Esophagus (tissue), 2 donors: ENCODE data around the gene SHQ1. TPM values are rescaled to one million over a fixed set of nuclear protein-coding genes. Genes with fewer than 3 reads are reported as not detected.

Experiments
- H3K27ac ChIP-seq, 2 donors: one replicate each; pipeline ENCODE4 v1.5.1; 2013; ENCODE audit warnings: low read depth in 2 of 2, mild to moderate bottlenecking in 2 of 2, inconsistent platforms in 1 of 2, low read length in 1 of 2, moderate library complexity in 1 of 2
- H3K27me3 ChIP-seq, 2 donors: one replicate each; pipeline ENCODE4 v1.6.1; 2013; ENCODE audit warnings: low read length in 2 of 2, control low read depth in 1 of 2, mild to moderate bottlenecking in 1 of 2; ENCODE audit not compliant: insufficient read depth in 2 of 2, control insufficient read depth in 1 of 2
- H3K36me3 ChIP-seq, 2 donors: one replicate each; pipeline ENCODE4 v1.6.1; 2013; ENCODE audit warnings: low read length in 1 of 2; ENCODE audit not compliant: control insufficient read depth in 2 of 2, insufficient read depth in 2 of 2
- H3K4me1 ChIP-seq, 2 donors: one replicate each; pipeline ENCODE4 v1.6.1; 2013; ENCODE audit warnings: low read length in 1 of 2; ENCODE audit not compliant: control insufficient read depth in 2 of 2, insufficient read depth in 2 of 2
- H3K4me3 ChIP-seq, 2 donors: one replicate each; pipeline ENCODE4 v1.5.1; 2013; ENCODE audit warnings: low read length in 2 of 2, mild to moderate bottlenecking in 2 of 2, low read depth in 1 of 2, moderate library complexity in 1 of 2
- H3K9me3 ChIP-seq, 2 donors: one replicate each; pipeline ENCODE4 v1.6.1; 2013; ENCODE audit warnings: mild to moderate bottlenecking in 2 of 2, low read depth in 1 of 2, low read length in 1 of 2, moderate library complexity in 1 of 2; ENCODE audit not compliant: control insufficient read depth in 2 of 2, insufficient read depth in 1 of 2
- WGBS, 2 donors: extraction: QIAGEN DNeasy Blood & Tissue Kit; methylation state at CpG; one replicate each; pipeline ENCODE4 v1.1.7; 2013; 5-methylcytosine and 5-hydroxymethylcytosine counted together
- polyA plus RNA-seq, 2 donors: library from polyadenylated mRNA; stranded (reverse); fragments of 200-250 nt; gene quantifications; one replicate each; pipeline ENCODE4 v1.2.3, GENCODE V29; 2013
- donor health status: healthy with polysubstance abuse.
- donor health status: Bipolar disorder and iron deficiency.

Gene SHQ1
- polyA plus RNA-seq, 2 donors: 5.5 to 6.9 TPM

GRCh38 chr3:72821161-72821781 lies 27.0 kb downstream of the SHQ1 start:
- Histone ChIP-seq H3K27ac (no peak overlapping the region), H3K9me3 (no peaks in the 10 kb centered on the region), H3K4me1 (no peaks in the 10 kb centered on the region), H3K4me3 (no peak overlapping the region), H3K27me3 (no peaks in the 10 kb centered on the region), H3K36me3 (no peaks in the 10 kb centered on the region)
- 40 to 42% methylated on average over 8 of the region's 8 CpGs for WGBS, 2 donors

GRCh38 chr3:72820415-72820814 lies 27.8 kb downstream of the SHQ1 start:
- no peak overlapping the region for H3K4me3 ChIP-seq
- H3K9me3 ChIP-seq: no peaks in the 10 kb centered on the region
- H3K4me1 ChIP-seq: no peaks in the 10 kb centered on the region
- H3K27me3 ChIP-seq: no peaks in the 10 kb centered on the region
- H3K36me3 ChIP-seq: no peaks in the 10 kb centered on the region
- no peak overlapping the region for H3K27ac ChIP-seq

- Histone ChIP-seq H3K9me3 (no peaks in the 10 kb centered on the region), H3K27me3 (no peaks in the 10 kb centered on the region), H3K36me3 (no peaks in the 10 kb centered on the region), H3K4me3 (no peak overlapping the region), H3K27ac (no peak overlapping the region), H3K4me1 (no peaks in the 10 kb centered on the region)
- 87 to 89% methylated on average over 1 of the region's 1 CpG for WGBS, 2 donors
Measured at GRCh38 chr3:72818905-72819304, 29.3 kb downstream of the SHQ1 start.

- Histone ChIP-seq H3K4me3 (no peak overlapping the region), H3K27me3 (no peaks in the 10 kb centered on the region), H3K36me3 (no peaks in the 10 kb centered on the region), H3K4me1 (no peaks in the 10 kb centered on the region), H3K27ac (no peak overlapping the region), H3K9me3 (no peaks in the 10 kb centered on the region)
- 84 to 89% methylated on average over 3 of the region's 3 CpGs for WGBS, 2 donors
Measured at GRCh38 chr3:72818092-72818773, 30.0 kb downstream of the SHQ1 start.

- Histone ChIP-seq H3K4me3 (no peak overlapping the region), H3K4me1 (no peaks in the 10 kb centered on the region), H3K9me3 (no peaks in the 10 kb centered on the region), H3K27ac (no peak overlapping the region), H3K36me3 (no peaks in the 10 kb centered on the region), H3K27me3 (no peaks in the 10 kb centered on the region)
- 85 to 88% methylated on average over 3 of the region's 3 CpGs for WGBS, 2 donors
Measured at GRCh38 chr3:72816862-72817355, 31.3 kb downstream of the SHQ1 start.

- H3K4me1 ChIP-seq: no peaks in the 10 kb centered on the region
- 90 to 93% methylated on average over 3 of the region's 3 CpGs for WGBS, 2 donors
- no peaks in the 10 kb centered on the region for H3K9me3 ChIP-seq
- no peaks in the 10 kb centered on the region for H3K36me3 ChIP-seq
- H3K27ac ChIP-seq: no peak overlapping the region
- no peak overlapping the region for H3K4me3 ChIP-seq
- no peaks in the 10 kb centered on the region for H3K27me3 ChIP-seq
Measured at GRCh38 chr3:72814308-72814707, 33.9 kb downstream of the SHQ1 start.

- H3K27ac ChIP-seq: no peak overlapping the region
- no peaks in the 10 kb centered on the region for H3K27me3 ChIP-seq
- no peaks in the 10 kb centered on the region for H3K9me3 ChIP-seq
- WGBS, 2 donors: 76 to 77% methylated on average over 3 of the region's 3 CpGs
- peaks cover 0 to 2% of the 10 kb centered on the region in 2 donors for H3K36me3 ChIP-seq
- H3K4me1 ChIP-seq: no peaks in the 10 kb centered on the region
- H3K4me3 ChIP-seq: no peak overlapping the region
Measured at GRCh38 chr3:72812201-72812600, 36.0 kb downstream of the SHQ1 start.

- no peaks in the 10 kb centered on the region for H3K9me3 ChIP-seq
- WGBS, 2 donors: 99 to 100% methylated on average over 1 of the region's 1 CpG
Measured at GRCh38 chr3:72811571-72811970, 36.7 kb downstream of the SHQ1 start.

GRCh38 chr3:72810659-72811434 lies 37.4 kb downstream of the SHQ1 start:
- 85 to 88% methylated on average over 6 of the region's 6 CpGs for WGBS, 2 donors
- no peak overlapping the region for H3K27ac ChIP-seq

More at GRCh38 chr3:72811571-72811970, 36.7 kb downstream of the SHQ1 start:
- peaks cover 0 to 2% of the 10 kb centered on the region in 2 donors for H3K36me3 ChIP-seq
- H3K27ac ChIP-seq: no peak overlapping the region
- no peak overlapping the region for H3K4me3 ChIP-seq
- no peaks in the 10 kb centered on the region for H3K27me3 ChIP-seq
- no peaks in the 10 kb centered on the region for H3K4me1 ChIP-seq

More at GRCh38 chr3:72810659-72811434, 37.4 kb downstream of the SHQ1 start:
- no peak overlapping the region for H3K4me3 ChIP-seq
- H3K36me3 ChIP-seq: peaks cover 0 to 2% of the 10 kb centered on the region in 2 donors
- no peaks in the 10 kb centered on the region for H3K9me3 ChIP-seq
- H3K27me3 ChIP-seq: no peaks in the 10 kb centered on the region
- H3K4me1 ChIP-seq: no peaks in the 10 kb centered on the region
